Measurements from ENCODE around the gene KRTAP12-2.

DNA sequence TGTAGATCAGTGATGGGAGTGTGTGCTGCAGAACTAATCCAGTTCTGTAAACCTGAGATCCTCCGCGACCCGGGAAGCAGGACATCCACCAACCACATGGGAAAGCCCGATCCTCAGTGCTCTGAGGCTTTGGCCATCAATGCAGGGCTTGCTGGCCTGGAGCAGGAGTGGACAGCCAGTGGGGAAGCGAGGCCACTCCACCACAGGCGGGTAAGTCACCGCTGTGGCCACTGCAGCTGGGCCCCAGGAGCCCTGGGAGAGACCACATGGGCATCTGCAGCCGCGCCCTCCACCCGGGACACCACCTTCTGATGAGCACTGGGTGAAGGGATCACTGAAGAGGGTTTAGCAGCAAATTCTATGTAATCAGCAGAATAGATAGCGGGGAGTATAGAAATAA is 14.4 kb upstream of the KRTAP12-2 start:
- TF ChIP-seq POLR2A (IDR thresholded peaks at IDR 0.05; ENCODE audit: low read length) (no peak), GATA1 (IDR thresholded peaks at IDR 0.05; ENCODE audit: low read depth, low read length) (no peak)

Measured in erythroblast (primary cell).